CD4-positive, alpha-beta T cell treated with Interleukin-6 at 100 ng/mL for 8 hours (primary cell): Measurements from ENCODE around the gene KIAA0232.
"Not testable (repeated sequence)": the region's sequence is repeated elsewhere in the genome, so short reads cannot be mapped to it uniquely, and the experiment has no call there.

Source experiments
- DNase-seq: peaks from one replicate; pipeline ENCODE4 v3.0.0-alpha.2; 2020; ENCODE audit warnings: mixed read lengths, low spot score

Gene KIAA0232

DNA sequence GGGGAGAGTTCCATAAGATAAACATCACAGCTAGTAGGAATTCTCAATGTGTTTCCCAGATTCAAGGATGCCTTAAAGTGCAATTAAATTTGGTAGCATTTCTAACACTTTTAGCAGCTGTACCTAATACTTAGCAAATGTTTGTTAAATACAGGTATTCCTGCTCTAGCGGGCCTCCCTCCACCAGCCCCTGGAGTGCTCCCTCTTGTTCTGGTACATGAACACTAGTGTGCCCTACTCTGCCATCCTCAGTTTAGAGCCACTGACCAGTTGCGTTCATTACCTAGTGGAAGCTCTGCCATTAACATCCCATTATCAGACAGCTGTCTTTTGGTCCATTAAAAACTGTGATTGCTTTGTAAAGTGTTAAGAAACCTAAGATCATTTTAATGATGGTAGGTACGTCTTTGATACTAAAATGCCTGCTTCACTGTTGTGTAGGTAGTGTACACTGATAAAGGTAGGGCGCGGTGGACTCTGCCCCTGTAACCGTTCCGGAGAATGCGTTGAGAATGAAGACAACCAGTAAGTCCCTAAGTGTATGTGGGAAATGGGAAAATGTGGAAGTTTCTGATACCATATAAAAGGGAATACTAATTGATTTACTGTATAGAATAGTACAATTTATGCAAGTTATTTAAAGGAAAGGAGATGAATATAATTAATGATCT is 21.7 kb downstream of the KIAA0232 start:
- DNase-seq: no peak

DNA sequence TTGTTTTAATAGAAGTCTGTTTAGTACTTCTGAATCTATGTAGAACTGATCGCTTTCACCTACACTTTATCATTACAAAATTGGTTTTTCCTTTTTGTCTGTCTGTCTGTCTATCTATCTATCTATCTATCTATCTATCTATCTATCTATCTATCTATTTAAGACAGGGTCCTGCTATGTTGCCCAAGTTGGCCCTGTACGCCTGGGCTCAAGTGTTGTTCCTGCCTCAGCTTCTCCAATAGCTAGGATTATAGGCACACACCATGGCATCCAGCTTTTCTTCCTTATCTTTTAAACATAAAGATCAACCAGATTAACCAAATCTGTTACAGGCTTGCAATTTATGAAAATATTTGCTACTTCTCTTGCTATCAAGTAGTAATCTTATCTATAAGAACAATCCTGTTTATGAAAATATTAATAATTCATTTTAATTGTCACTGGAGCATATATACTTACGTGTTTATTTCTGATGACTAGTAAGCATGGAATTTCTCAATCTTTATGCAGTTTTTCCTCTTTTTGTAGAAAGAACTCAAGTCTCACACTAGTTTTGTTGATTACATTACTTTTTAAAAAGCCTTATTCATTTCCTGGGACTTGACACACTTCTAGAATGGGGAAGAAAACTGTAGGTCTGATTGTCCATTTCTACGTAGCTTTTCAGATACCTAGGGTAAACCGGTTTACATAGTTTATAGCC is 24.5 kb downstream of the KIAA0232 start:
- DNase-seq: no peak

GRCh38 chr4:6808259-6808658 is 25.7 kb downstream of the KIAA0232 start:
- no peak for DNase-seq

- DNase-seq: no peak
Observed at GRCh38 chr4:6811165-6811564, 28.6 kb downstream of the KIAA0232 start.

- no peak for DNase-seq
Observed at GRCh38 chr4:6812766-6813165, 30.2 kb downstream of the KIAA0232 start.

- DNase-seq: no peak
Observed at GRCh38 chr4:6813725-6814124, 31.2 kb downstream of the KIAA0232 start.

- no peak for DNase-seq
Observed at GRCh38 chr4:6815029-6815836, 32.7 kb downstream of the KIAA0232 start.

- no peak for DNase-seq
Observed at GRCh38 chr4:6819295-6819694, 36.8 kb downstream of the KIAA0232 start.

GRCh38 chr4:6820695-6821094 is 38.2 kb downstream of the KIAA0232 start:
- DNase-seq: no peak

- no peak for DNase-seq
Observed at GRCh38 chr4:6824071-6824470, 41.5 kb downstream of the KIAA0232 start.

- DNase-seq: no peak
Observed at GRCh38 chr4:6824772-6825402, 42.4 kb downstream of the KIAA0232 start.

GRCh38 chr4:6825403-6825802 is 42.9 kb downstream of the KIAA0232 start:
- DNase-seq: no peak

DNA sequence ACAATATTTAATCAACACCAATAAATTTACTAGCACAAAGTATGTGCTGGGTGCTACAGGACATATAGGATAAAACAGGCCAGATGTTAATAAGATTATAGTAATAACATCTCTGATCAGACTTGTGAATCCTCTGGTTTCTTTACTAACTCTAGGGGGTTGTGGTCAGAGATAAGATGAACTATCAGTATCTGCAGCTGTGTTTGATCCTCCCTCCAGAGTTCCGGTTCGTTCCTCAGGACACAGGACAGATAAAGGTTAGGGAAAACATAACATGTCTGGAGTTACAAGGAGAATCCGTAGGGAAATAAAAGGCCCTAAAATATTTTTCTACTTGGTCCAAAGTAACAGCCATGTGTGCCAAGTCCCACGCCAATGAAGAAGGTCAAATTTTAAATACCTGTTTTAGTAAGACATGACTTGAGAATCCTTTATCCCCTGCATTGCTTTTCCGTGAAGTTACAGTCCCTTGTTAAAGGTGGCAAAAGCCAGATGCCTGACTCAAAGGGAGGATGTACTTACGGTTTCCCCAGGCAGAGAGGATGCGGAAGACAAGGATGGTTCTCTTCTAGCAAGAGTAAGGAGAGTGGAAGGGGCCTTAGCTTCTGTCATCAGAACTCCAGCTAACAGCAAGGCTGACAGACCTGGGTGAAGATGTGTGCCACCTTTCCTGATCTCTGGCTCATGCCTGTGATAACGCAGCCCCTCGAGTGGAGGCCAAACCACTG is 44.4 kb downstream of the KIAA0232 start:
- no peak for DNase-seq

GRCh38 chr4:6829086-6829485 is 46.6 kb downstream of the KIAA0232 start:
- DNase-seq: no peak

- DNase-seq: no peak
Observed at GRCh38 chr4:6834867-6835266, 52.3 kb downstream of the KIAA0232 start.

GRCh38 chr4:6835616-6836015 is 53.1 kb downstream of the KIAA0232 start:
- not testable (repeated sequence) for DNase-seq

DNA sequence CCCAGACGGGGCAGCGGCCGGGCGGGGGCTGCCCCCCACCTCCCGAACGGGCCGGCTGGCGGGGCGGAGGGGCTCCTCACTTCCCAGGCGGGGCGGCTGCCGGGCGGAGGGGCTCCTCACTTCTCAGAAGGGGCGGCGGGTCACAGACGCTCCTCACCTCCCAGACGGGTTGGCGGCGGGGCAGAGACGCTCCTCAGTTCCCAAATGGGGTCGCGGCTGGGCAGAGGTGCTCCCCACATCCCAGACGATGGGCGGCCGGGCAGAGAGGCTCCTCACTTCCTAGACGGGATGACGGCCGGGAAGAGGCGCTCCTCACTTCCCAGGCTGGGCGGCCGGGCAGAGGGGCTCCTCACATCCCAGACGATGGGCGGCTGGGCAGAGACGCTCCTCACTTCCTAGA is 54.6 kb downstream of the KIAA0232 start:
- not testable (repeated sequence) for DNase-seq

DNA sequence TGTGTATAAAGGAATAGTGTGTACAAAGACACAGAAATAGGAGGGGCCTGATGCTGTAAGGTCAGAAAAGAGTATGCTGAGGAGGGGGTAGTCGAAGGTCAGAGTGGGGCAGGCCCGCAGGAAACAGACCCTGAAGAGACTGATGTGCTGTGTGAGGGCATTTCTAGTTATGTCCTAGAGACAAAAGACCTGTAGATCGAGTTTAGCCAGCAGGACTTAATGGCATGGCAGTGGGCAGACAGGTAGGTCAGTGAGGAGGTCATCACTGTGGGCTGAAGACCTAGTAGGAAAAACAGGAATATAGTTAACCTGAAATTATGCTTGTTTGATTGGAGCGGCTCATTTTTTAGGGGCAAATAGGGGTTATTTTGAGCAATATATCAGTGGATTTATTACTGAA is 57.1 kb downstream of the KIAA0232 start:
- no peak for DNase-seq

GRCh38 chr4:6840062-6840976 is 57.8 kb downstream of the KIAA0232 start:
- DNase-seq: no peak

- no peak for DNase-seq
Observed at GRCh38 chr4:6845027-6845426, 62.5 kb downstream of the KIAA0232 start.

- DNase-seq: no peak
Observed at GRCh38 chr4:6845574-6845973, 63.0 kb downstream of the KIAA0232 start.
